SK-N-SH treated with all-trans-retinoic acid at 6 μM for 48 hours (cell line): ENCODE measurements around the gene FAM114A1.

Experiments used
- ATAC-seq: fragments of 200-7000 bp; cut with Tn5 transposase; 3 replicates; pipeline ENCODE4 v1.9.1; 2020; ENCODE audit warnings: mild to moderate bottlenecking, moderate library complexity
- BACH2 ChIP-seq: fragments of 250-450 bp; sonication (Bioruptor Pico); IDR thresholded peaks from 2 replicates; pipeline ENCODE4 v1.9.0; 2021; ENCODE audit warnings: mild to moderate bottlenecking, borderline replicate concordance
- CREB5 ChIP-seq: fragments of 250-450 bp; sonication (Bioruptor Pico); IDR thresholded peaks from 2 replicates; pipeline ENCODE4 v1.5.1; 2020; ENCODE audit warnings: low read depth, mild to moderate bottlenecking, moderate library complexity
- CSDC2 ChIP-seq: fragments of 250-450 bp; sonication (Bioruptor Pico); IDR thresholded peaks from 2 replicates; pipeline ENCODE4 v1.5.0; 2020; ENCODE audit warnings: mild to moderate bottlenecking, moderate library complexity
- CSRNP3 ChIP-seq: fragments of 250-450 bp; sonication (Bioruptor Pico); IDR thresholded peaks from 2 replicates; pipeline ENCODE4 v1.5.1; 2021; ENCODE audit warnings: mild to moderate bottlenecking, moderate library complexity
- ESRRG ChIP-seq: fragments of 250-450 bp; sonication (Bioruptor Pico); IDR thresholded peaks from 2 replicates; pipeline ENCODE4 v1.6.1; 2021; ENCODE audit warnings: mild to moderate bottlenecking
- GLIS3 ChIP-seq: fragments of 250-450 bp; sonication (Bioruptor Pico); IDR thresholded peaks from 2 replicates; pipeline ENCODE4 v1.5.0; 2020; ENCODE audit warnings: mild to moderate bottlenecking, moderate library complexity
- OSR1 ChIP-seq: fragments of 250-450 bp; sonication (Bioruptor Pico); IDR thresholded peaks from 2 replicates; pipeline ENCODE4 v1.8.0; 2022; ENCODE audit warnings: moderate library complexity, mild to moderate bottlenecking, inconsistent platforms
- PATZ1 ChIP-seq: fragments of 250-450 bp; sonication (Bioruptor Pico); IDR thresholded peaks from 2 replicates; pipeline ENCODE4 v1.8.0; 2020; ENCODE audit warnings: mild to moderate bottlenecking, moderate library complexity, borderline replicate concordance
- POU6F1 ChIP-seq: fragments of 250-450 bp; sonication (Bioruptor Pico); IDR thresholded peaks from 2 replicates; pipeline ENCODE4 v1.8.0; 2021; ENCODE audit warnings: low read depth, mild to moderate bottlenecking, moderate library complexity, borderline replicate concordance
- PPARA ChIP-seq: fragments of 250-450 bp; sonication (Bioruptor Pico); IDR thresholded peaks from 2 replicates; pipeline ENCODE4 v1.5.0; 2020; ENCODE audit warnings: mild to moderate bottlenecking, borderline replicate concordance
- SNAI2 ChIP-seq: fragments of 250-450 bp; sonication (Bioruptor Pico); IDR thresholded peaks from 2 replicates; pipeline ENCODE4 v1.5.0; 2020; ENCODE audit warnings: mild to moderate bottlenecking, moderate library complexity
- TCF4 ChIP-seq: fragments of 250-450 bp; sonication (Bioruptor Pico); IDR thresholded peaks from 2 replicates; pipeline ENCODE4 v1.8.0; 2021; ENCODE audit warnings: mild to moderate bottlenecking, moderate library complexity, borderline replicate concordance
- TOX ChIP-seq: fragments of 250-450 bp; sonication (Bioruptor Pico); IDR thresholded peaks from 2 replicates; pipeline ENCODE4 v1.8.0; 2021; ENCODE audit warnings: mild to moderate bottlenecking, moderate library complexity, borderline replicate concordance
- ZFP3 ChIP-seq: fragments of 250-450 bp; sonication (Bioruptor Pico); IDR thresholded peaks from 2 replicates; pipeline ENCODE4 v1.5.0; 2020; ENCODE audit warnings: mild to moderate bottlenecking, moderate library complexity
- ZFP30 ChIP-seq: fragments of 450-650 bp; formaldehyde crosslinking; IDR thresholded peaks from 2 replicates; pipeline ENCODE4 v1.5.0; 2022; ENCODE audit warnings: mild to moderate bottlenecking, moderate library complexity
- ZNF565 ChIP-seq: fragments of 450-650 bp; formaldehyde crosslinking; conservative IDR thresholded peaks from 2 replicates; pipeline ENCODE4 v1.5.0; 2020; ENCODE audit warnings: low read depth, mild to moderate bottlenecking, moderate library complexity
- ZNF70 ChIP-seq: fragments of 450-650 bp; formaldehyde crosslinking; IDR thresholded peaks from 2 replicates; pipeline ENCODE4 v1.5.0; 2020; ENCODE audit warnings: mild to moderate bottlenecking, moderate library complexity
- ZNF8 ChIP-seq: fragments of 450-650 bp; formaldehyde crosslinking; IDR thresholded peaks from 2 replicates; pipeline ENCODE4 v1.5.0; 2020; ENCODE audit warnings: mild to moderate bottlenecking, moderate library complexity
- TF ChIP-seq, protein P1 (sequence below): fragments of 250-450 bp; sonication (Bioruptor Pico); IDR thresholded peaks from 2 replicates; pipeline ENCODE4 v1.5.0; 2020; ENCODE audit warnings: mild to moderate bottlenecking, moderate library complexity

Gene FAM114A1

GRCh38 chr4:38957261-38957815, 89.7 kb downstream of the FAM114A1 start (continued):
- TF ChIP-seq PATZ1 (CRISPR knock-in tag) (no peak), ZFP3 (CRISPR knock-in tag) (no peak), POU6F1 (CRISPR knock-in tag) (no peak)

DNA sequence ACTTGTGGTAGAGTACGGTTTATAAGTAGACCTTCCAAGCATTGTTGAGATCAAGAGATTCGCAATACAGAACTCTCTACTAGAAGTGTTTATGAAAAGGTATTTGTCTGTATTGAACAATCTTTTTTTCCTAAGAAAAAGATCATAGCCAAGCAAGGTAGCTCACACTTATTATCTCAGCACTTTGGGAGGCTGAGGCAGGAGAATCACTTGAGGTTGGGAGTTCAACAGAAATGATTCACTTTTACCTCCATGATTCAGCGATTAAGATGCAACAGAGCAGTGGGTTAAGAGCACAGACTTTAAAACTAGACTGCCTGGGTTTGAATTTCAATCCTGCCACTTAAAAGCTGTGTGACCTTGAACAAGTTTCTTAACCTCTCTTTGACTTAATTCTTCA, 90.3 kb downstream of the FAM114A1 start:
- TF ChIP-seq TCF4 (CRISPR knock-in tag) (no peak), PATZ1 (CRISPR knock-in tag) (no peak), ZFP3 (CRISPR knock-in tag) (no peak), ZFP30 (CRISPR knock-in tag) (no peak), BACH2 (no peak), ESRRG (CRISPR knock-in tag) (no peak), ZNF70 (CRISPR knock-in tag) (no peak), PPARA (no peak), CREB5 (no peak), CSDC2 (no peak), POU6F1 (CRISPR knock-in tag) (no peak), TOX (CRISPR knock-in tag) (no peak), OSR1 (CRISPR knock-in tag) (no peak), ZNF8 (CRISPR knock-in tag) (no peak), CSRNP3 (no peak), SNAI2 (CRISPR knock-in tag) (no peak), GLIS3 (no peak), ZNF565 (CRISPR knock-in tag) (no peak)
- TF ChIP-seq, protein P1, sequence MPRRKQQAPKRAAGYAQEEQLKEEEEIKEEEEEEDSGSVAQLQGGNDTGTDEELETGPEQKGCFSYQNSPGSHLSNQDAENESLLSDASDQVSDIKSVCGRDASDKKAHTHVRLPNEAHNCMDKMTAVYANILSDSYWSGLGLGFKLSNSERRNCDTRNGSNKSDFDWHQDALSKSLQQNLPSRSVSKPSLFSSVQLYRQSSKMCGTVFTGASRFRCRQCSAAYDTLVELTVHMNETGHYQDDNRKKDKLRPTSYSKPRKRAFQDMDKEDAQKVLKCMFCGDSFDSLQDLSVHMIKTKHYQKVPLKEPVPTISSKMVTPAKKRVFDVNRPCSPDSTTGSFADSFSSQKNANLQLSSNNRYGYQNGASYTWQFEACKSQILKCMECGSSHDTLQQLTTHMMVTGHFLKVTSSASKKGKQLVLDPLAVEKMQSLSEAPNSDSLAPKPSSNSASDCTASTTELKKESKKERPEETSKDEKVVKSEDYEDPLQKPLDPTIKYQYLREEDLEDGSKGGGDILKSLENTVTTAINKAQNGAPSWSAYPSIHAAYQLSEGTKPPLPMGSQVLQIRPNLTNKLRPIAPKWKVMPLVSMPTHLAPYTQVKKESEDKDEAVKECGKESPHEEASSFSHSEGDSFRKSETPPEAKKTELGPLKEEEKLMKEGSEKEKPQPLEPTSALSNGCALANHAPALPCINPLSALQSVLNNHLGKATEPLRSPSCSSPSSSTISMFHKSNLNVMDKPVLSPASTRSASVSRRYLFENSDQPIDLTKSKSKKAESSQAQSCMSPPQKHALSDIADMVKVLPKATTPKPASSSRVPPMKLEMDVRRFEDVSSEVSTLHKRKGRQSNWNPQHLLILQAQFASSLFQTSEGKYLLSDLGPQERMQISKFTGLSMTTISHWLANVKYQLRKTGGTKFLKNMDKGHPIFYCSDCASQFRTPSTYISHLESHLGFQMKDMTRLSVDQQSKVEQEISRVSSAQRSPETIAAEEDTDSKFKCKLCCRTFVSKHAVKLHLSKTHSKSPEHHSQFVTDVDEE (CRISPR knock-in tag) = no peak
- TF ChIP-seq, all 23 proteins: peak for 0
- ATAC-seq = no peak
